Activated naive CD4-positive, alpha-beta T cell treated with anti-CD3 and anti-CD28 coated beads, Interleukin-2, amount 50 U/mL, for 24 hours (primary cell): Measurements from ENCODE around the gene USP28.
A peak's percentile ranks its signal among the peaks of the same experiment; 100 is the strongest.
"Not testable (repeated sequence)": the region's sequence is repeated elsewhere in the genome, so short reads cannot be mapped to it uniquely, and the experiment has no call there.

Source experiments
- H3K27ac Mint-ChIP-seq: one replicate; pipeline ENCODE4 v1.8.0; 2021; ENCODE audit warnings: mild to moderate bottlenecking, mixed read lengths
- H3K27me3 Mint-ChIP-seq: one replicate; pipeline ENCODE4 v1.8.0; 2021; ENCODE audit warnings: mixed read lengths
- H3K36me3 Mint-ChIP-seq: one replicate; pipeline ENCODE4 v1.8.0; 2021; ENCODE audit warnings: mixed read lengths
- H3K4me1 Mint-ChIP-seq: one replicate; pipeline ENCODE4 v1.8.0; 2021; ENCODE audit warnings: mixed read lengths
- H3K4me3 Mint-ChIP-seq: one replicate; pipeline ENCODE4 v1.8.0; 2021; ENCODE audit warnings: mild to moderate bottlenecking, mixed read lengths
- H3K9me3 Mint-ChIP-seq: one replicate; pipeline ENCODE4 v1.8.0; 2021; ENCODE audit warnings: mixed read lengths

USP28 gene, protein sequence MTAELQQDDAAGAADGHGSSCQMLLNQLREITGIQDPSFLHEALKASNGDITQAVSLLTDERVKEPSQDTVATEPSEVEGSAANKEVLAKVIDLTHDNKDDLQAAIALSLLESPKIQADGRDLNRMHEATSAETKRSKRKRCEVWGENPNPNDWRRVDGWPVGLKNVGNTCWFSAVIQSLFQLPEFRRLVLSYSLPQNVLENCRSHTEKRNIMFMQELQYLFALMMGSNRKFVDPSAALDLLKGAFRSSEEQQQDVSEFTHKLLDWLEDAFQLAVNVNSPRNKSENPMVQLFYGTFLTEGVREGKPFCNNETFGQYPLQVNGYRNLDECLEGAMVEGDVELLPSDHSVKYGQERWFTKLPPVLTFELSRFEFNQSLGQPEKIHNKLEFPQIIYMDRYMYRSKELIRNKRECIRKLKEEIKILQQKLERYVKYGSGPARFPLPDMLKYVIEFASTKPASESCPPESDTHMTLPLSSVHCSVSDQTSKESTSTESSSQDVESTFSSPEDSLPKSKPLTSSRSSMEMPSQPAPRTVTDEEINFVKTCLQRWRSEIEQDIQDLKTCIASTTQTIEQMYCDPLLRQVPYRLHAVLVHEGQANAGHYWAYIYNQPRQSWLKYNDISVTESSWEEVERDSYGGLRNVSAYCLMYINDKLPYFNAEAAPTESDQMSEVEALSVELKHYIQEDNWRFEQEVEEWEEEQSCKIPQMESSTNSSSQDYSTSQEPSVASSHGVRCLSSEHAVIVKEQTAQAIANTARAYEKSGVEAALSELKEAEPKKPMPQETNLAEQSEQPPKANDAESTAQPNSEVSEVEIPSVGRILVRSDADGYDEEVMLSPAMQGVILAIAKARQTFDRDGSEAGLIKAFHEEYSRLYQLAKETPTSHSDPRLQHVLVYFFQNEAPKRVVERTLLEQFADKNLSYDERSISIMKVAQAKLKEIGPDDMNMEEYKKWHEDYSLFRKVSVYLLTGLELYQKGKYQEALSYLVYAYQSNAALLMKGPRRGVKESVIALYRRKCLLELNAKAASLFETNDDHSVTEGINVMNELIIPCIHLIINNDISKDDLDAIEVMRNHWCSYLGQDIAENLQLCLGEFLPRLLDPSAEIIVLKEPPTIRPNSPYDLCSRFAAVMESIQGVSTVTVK

DNA sequence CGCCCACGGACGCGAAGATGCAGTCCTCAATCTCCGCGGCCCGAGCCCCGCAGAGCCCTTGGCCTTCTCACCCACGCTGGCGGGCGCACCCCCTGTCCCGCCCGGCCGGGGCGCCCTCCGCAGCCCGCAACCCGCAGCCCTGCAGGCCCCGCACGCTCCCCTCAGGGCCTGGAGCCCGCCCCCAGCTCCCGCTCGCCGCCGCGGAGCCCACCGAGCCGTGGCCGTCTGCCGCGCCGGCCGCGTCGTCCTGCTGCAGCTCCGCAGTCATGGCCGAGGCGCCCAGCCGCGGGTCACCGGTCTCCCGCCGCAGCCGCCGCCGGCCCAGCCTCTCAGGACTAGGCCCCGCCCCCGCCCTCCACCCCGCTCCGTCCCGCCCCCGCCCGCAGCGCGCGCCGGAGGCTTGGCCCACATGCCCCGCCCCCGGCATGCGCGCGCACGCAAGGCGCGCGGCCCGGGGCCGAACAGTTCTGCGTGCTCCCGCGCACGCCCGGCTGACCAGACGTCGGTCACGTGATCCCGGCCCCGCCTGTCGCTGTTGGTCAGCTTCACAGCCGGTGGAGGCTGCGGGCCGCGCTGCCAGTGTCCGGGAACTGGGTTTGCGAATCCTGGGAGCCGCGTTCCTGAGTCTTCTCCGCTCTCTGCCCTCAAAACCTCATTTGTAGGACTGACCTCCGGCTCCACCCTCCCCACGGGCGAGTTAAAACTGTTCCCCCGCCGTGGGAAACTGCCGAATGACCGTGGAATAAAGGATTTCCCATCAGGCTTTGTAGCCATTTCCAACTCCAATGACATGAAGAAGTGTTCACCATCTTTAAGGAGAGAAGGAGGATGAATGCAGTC lies at the start of gene USP28:
TSS of gene USP28 (minus strand) at position 339 of the 840 bp plus-strand sequence. CDS start at position 268, 71 bp downstream.
- Mint-ChIP-seq H3K4me3 (peak within 1 kb of the TSS; percentile 96), H3K4me1 (peaks cover 55% of the 10 kb centered on the region), H3K27ac (peak within 1 kb of the TSS; percentile 96), H3K36me3 (no peaks in the 10 kb centered on the region), H3K9me3 (no peaks in the 10 kb centered on the region), H3K27me3 (no peaks in the 10 kb centered on the region)

DNA sequence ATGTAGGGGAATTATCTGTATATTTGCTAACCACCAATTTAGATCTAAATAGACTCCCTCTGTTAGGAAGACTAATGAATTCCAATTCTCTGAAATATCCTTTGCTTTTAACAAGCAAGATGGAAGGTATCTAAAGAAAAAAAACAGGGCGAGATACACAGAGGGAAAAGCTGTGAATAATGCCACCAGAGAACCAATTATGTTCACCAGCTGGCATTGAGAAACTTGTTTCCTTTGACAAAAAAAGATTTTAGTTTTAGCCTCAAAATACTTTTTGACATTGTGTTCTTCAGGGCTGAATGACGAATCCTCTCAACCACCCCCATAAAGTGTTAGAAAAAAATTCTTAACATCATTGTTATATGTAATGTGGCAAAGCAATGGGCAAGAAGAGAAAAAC lies 48.2 kb upstream of the USP28 start:
- Mint-ChIP-seq H3K4me1 (no peaks in the 10 kb centered on the region), H3K4me3 (no peak overlapping the region), H3K27me3 (peaks cover 2% of the 10 kb centered on the region), H3K36me3 (no peaks in the 10 kb centered on the region), H3K9me3 (no peaks in the 10 kb centered on the region), H3K27ac (no peak overlapping the region)

- not testable (repeated sequence) for H3K4me1 Mint-ChIP-seq, H3K9me3 Mint-ChIP-seq, H3K27me3 Mint-ChIP-seq, H3K4me3 Mint-ChIP-seq, H3K36me3 Mint-ChIP-seq, H3K27ac Mint-ChIP-seq
These were observed 36.1 kb upstream of the USP28 start for GRCh38 chr11:113911491-113911890.

DNA sequence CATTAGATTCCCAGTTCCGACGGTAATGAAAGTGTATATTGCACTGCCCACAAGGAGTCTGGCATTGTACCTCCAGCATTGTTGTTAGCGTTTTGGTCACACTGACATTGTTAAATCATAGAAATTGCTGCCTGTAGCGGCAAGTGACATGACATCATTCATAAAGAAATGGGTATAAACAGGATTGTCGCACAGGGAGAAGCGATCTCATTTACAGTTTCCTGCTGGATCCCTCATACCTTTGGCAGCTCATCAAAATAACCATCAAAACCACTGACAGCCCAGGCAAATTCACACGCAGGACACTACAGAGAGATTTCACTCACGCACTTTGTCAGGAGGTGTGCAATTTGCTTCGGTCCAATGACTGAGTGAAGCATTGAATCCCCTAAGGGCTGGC lies 32.7 kb upstream of the USP28 start:
- Mint-ChIP-seq H3K36me3 (no peaks in the 10 kb centered on the region), H3K4me3 (no peak overlapping the region), H3K9me3 (no peaks in the 10 kb centered on the region), H3K27me3 (peaks cover 7% of the 10 kb centered on the region), H3K4me1 (no peaks in the 10 kb centered on the region), H3K27ac (no peak overlapping the region)

- no peaks in the 10 kb centered on the region for H3K9me3 Mint-ChIP-seq
These were observed 32.3 kb upstream of the USP28 start for GRCh38 chr11:113907681-113908080.

DNA sequence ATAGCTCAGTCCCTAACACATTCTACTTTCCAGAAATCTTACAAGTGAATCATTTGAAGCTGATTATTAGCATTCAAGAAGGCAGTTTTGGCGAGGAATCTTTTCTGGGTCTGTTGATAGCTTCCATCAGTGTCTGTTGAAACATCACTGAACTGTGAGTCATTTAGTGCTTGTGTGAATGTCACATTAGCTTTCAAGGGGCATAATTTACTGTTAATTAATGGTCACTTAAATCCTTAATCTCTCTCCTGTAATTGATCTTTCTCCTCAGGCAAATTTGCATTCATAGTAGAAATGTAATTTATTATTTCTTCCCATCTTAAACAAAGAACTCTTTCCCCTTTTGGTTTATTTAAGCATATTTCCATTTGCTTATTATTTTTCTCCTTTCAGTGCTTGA lies 31.8 kb upstream of the USP28 start:
- Mint-ChIP-seq H3K27me3 (peaks cover 7% of the 10 kb centered on the region), H3K4me3 (no peak overlapping the region), H3K9me3 (no peaks in the 10 kb centered on the region)

More at GRCh38 chr11:113907681-113908080, 32.3 kb upstream of the USP28 start:
- no peaks in the 10 kb centered on the region for H3K36me3 Mint-ChIP-seq
- H3K4me3 Mint-ChIP-seq: no peak overlapping the region
- peaks cover 7% of the 10 kb centered on the region for H3K27me3 Mint-ChIP-seq
- H3K27ac Mint-ChIP-seq: no peak overlapping the region
- H3K4me1 Mint-ChIP-seq: no peaks in the 10 kb centered on the region

DNA sequence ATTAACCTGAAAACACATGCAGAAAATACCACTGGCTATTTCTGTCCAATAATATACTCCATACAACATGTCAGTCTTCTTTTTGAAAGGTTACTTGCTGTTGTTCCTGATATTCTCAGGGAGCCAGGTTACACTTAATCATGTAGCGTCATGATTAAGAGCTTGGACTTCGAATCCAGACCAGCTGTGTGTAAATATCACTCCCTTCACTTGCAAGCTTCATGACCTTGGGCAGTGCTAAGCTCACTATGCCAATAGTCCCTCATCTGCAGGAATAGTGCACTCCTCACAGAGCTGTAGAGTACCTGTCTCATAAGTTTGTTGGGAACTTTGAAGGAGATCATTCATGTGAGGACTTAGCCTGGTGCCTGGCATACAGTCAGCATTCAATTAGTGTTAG lies 31.1 kb upstream of the USP28 start:
- no peaks in the 10 kb centered on the region for H3K36me3 Mint-ChIP-seq

More for the DNA sequence above, 31.8 kb upstream of the USP28 start:
- Mint-ChIP-seq H3K4me1 (no peaks in the 10 kb centered on the region), H3K36me3 (no peaks in the 10 kb centered on the region), H3K27ac (no peak overlapping the region)

DNA sequence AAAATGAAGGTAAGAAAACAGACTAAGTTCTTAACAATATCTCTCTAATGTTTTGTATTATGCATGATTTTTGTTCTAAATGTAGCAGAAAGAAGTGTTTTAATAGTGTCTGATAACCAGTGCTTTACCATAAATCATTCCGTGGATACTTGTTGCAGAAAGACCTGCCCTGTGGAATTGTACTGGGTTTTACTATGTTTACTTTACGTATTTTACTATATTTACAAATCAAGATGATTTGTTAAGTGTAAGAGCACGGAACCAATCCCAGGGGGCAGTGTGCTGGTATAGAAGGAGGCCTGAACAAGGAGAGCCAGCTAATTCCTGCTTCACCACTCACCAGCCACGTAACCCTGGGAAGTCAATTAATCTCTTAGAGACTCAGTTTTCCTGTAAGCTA lies 30.7 kb upstream of the USP28 start:
- H3K27me3 Mint-ChIP-seq: peaks cover 4% of the 10 kb centered on the region
- no peak overlapping the region for H3K4me3 Mint-ChIP-seq
- H3K36me3 Mint-ChIP-seq: no peaks in the 10 kb centered on the region
- H3K27ac Mint-ChIP-seq: no peak overlapping the region
- H3K4me1 Mint-ChIP-seq: no peaks in the 10 kb centered on the region
- no peaks in the 10 kb centered on the region for H3K9me3 Mint-ChIP-seq

More for the DNA sequence above, 31.1 kb upstream of the USP28 start:
- Mint-ChIP-seq H3K4me1 (no peaks in the 10 kb centered on the region), H3K27me3 (peaks cover 4% of the 10 kb centered on the region), H3K27ac (no peak overlapping the region), H3K4me3 (no peak overlapping the region), H3K9me3 (no peaks in the 10 kb centered on the region)

- no peaks in the 10 kb centered on the region for H3K9me3 Mint-ChIP-seq
- no peak within 1 kb of the TSS for H3K27ac Mint-ChIP-seq
- no peaks in the 10 kb centered on the region for H3K4me1 Mint-ChIP-seq
- no peaks in the 10 kb centered on the region for H3K36me3 Mint-ChIP-seq
- H3K27me3 Mint-ChIP-seq: peaks cover 4% of the 10 kb centered on the region
- no peak within 1 kb of the TSS for H3K4me3 Mint-ChIP-seq
These were observed 29.2 kb upstream of the USP28 start, which contains the start of gene HTR3B for GRCh38 chr11:113904379-113905101. HTR3B (plus strand) TSS chr11:113904796; CDS start chr11:113904934, 138 bp downstream.

GRCh38 chr11:113901141-113901540 lies 25.8 kb upstream of the USP28 start:
- Mint-ChIP-seq H3K9me3 (no peaks in the 10 kb centered on the region), H3K4me3 (no peak overlapping the region), H3K36me3 (no peaks in the 10 kb centered on the region), H3K27ac (no peak overlapping the region), H3K27me3 (no peaks in the 10 kb centered on the region), H3K4me1 (no peaks in the 10 kb centered on the region)

- Mint-ChIP-seq H3K36me3 (no peaks in the 10 kb centered on the region), H3K4me3 (no peak overlapping the region), H3K9me3 (no peaks in the 10 kb centered on the region), H3K27ac (no peak overlapping the region), H3K27me3 (no peaks in the 10 kb centered on the region), H3K4me1 (no peaks in the 10 kb centered on the region)
These were observed 20.9 kb upstream of the USP28 start for GRCh38 chr11:113896156-113896879.

- Mint-ChIP-seq H3K9me3 (no peaks in the 10 kb centered on the region), H3K27ac (no peak overlapping the region), H3K4me1 (no peaks in the 10 kb centered on the region), H3K27me3 (no peaks in the 10 kb centered on the region), H3K36me3 (no peaks in the 10 kb centered on the region), H3K4me3 (no peak overlapping the region)
These were observed 20.2 kb upstream of the USP28 start for GRCh38 chr11:113895367-113896155.

DNA sequence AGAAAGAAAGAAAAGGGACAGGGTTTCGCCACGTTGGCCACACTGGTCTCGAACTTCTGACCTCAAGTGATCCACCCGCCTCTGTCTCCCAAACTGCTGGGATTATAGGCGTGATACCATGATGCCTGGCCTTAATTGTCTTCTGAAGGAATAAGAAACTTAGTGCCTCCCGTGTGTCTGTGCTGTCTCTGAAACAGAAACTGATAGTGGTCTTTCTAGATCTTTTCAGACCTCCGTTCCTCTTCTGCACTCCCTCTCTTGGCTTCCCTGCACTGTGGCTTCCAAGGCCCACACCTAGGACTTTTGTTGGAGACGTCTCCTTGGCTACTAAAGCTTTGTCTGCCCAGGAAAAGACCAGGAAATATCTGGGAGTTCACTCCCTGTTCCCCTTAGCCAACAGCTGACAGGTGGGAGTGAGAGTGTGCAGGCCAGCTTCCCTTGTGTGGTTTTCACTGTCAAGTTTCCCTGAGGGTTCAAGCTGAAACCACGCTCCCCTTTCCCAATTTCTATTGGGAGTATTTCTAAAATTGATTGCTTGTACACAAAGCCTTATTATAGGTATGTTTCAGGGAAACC lies 19.1 kb upstream of the USP28 start:
- H3K4me3 Mint-ChIP-seq: no peak overlapping the region
- H3K4me1 Mint-ChIP-seq: no peaks in the 10 kb centered on the region
- H3K9me3 Mint-ChIP-seq: no peaks in the 10 kb centered on the region
- no peak overlapping the region for H3K27ac Mint-ChIP-seq
- H3K27me3 Mint-ChIP-seq: no peaks in the 10 kb centered on the region
- H3K36me3 Mint-ChIP-seq: no peaks in the 10 kb centered on the region
